ENCODE results near the gene ASPRV1. TPM values are rescaled to one million over a fixed set of nuclear protein-coding genes. Genes with fewer than 3 reads are reported as not detected.
A peak's percentile ranks its signal among the peaks of the same experiment; 100 is the strongest.

ASPRV1 gene
- total RNA-seq, 2 experiments from 2014 or later: 0.65 to 0.76 TPM

DNA sequence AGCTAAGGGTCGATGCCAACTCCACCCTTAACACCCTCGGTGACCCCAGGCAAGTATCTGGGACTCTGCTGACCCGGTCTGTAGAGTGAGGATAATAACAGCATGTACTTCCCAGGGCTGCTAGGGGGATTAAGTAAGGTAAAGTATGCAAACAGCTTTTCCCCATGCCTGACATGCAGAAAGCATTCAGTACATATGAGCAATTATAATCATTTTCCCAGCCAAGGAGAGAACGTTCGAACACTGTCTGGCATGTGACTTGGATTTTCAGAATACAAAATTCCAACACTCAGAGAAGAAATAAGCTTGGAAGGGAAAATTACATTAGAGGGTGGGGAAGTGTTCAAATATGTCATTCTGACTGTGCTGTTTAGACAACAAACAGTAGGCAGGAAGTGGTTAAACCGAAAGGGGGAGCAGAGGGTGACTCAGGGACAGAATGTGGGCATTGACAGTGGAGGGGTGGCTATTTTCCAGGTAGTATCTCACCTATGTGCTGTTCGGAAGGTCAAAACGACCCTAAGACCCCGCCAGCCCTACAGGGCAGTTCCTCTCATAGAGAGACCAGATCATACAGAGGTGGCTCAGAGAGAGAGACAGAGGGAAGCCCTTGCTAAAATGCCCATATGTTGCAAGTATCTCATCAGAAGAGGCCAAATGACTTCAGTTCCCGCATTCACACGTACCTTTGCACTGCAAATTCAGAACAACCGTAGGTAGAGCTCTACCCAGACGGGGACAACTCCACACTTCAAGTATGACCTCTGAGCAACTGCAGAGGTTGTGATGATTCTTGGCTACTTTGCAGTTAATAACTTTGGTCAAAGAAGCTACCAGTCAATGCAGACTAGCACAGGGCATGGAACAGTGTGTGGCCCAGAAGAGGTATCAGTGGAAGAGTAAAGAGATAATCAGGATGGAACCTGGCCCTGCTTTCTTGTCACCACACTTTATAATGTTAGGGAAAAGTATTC lies 14.8 kb downstream of the ASPRV1 start:
- Mint-ChIP-seq H3K36me3 (ENCODE audit: low read depth) (no peaks in the 10 kb centered on the region), H3K4me1 (ENCODE audit: low read depth) (peaks cover 37% of the 10 kb centered on the region), H3K4me3 (no peak overlapping the region), H3K27ac (peak overlapping the region; percentile 40), H3K9me3 (no peaks in the 10 kb centered on the region), H3K27me3 (no peaks in the 10 kb centered on the region)
- DNase-seq: peak; percentile 77
- intact Hi-C loops (cut with micrococcal nuclease): no loop called here
- ATAC-seq: peak; percentile 89
- POLR2A ChIA-PET: interaction anchor here (0.9 to 2.2 kb wide), 9 partner anchors 8 to 196 kb away, joined by 3 to 9 read pairs (median 4); partner anchors contain the start of gene MXD1
- TF ChIP-seq, protein P1, sequence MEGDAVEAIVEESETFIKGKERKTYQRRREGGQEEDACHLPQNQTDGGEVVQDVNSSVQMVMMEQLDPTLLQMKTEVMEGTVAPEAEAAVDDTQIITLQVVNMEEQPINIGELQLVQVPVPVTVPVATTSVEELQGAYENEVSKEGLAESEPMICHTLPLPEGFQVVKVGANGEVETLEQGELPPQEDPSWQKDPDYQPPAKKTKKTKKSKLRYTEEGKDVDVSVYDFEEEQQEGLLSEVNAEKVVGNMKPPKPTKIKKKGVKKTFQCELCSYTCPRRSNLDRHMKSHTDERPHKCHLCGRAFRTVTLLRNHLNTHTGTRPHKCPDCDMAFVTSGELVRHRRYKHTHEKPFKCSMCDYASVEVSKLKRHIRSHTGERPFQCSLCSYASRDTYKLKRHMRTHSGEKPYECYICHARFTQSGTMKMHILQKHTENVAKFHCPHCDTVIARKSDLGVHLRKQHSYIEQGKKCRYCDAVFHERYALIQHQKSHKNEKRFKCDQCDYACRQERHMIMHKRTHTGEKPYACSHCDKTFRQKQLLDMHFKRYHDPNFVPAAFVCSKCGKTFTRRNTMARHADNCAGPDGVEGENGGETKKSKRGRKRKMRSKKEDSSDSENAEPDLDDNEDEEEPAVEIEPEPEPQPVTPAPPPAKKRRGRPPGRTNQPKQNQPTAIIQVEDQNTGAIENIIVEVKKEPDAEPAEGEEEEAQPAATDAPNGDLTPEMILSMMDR (IDR thresholded peaks at IDR 0.05): no peak
- CTCF ChIA-PET: interaction anchor here (1.4 to 2.0 kb wide), 3 partner anchors 34 to 130 kb away, joined by 3 to 4 read pairs (median 4); partner anchors contain the start of gene SNRNP27

DNA sequence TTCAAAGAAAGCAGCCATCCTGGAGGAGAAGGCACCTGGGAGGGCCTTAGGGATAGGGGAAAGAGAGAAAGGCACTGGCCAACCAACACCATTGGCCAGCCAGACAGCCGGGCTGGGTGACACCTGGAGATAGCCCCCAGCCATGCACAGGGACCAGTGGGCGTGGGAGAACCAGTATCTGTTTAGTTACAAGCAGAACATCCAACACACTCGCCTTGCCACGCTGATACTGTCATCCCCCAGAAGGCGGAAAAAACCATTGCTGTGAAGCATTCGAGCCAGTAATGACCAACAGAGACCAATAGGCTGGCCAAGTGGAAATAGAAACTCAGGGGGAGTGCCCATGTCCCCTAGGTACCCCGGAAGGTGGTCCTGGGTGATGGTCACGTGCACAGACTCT lies 15.5 kb downstream of the ASPRV1 start:
- POLR2A ChIA-PET: interaction anchor here (0.9 to 2.2 kb wide), 8 partner anchors 9 to 197 kb away, joined by 3 to 9 read pairs (median 4); partner anchors contain the start of gene MXD1
- TF ChIP-seq, protein P1 (IDR thresholded peaks at IDR 0.05): no peak
- DNase-seq: no peak
- no peak overlapping the region for H3K27ac Mint-ChIP-seq
- H3K27me3 Mint-ChIP-seq: no peaks in the 10 kb centered on the region
- peaks cover 37% of the 10 kb centered on the region for H3K4me1 Mint-ChIP-seq (ENCODE audit: low read depth)
- CTCF ChIA-PET: interaction anchor here (1.4 to 2.0 kb wide), 3 partner anchors 34 to 129 kb away, joined by 3 to 4 read pairs (median 4); partner anchors contain the start of gene SNRNP27
- intact Hi-C loops (cut with micrococcal nuclease): no loop called here
- H3K36me3 Mint-ChIP-seq (ENCODE audit: low read depth): no peaks in the 10 kb centered on the region
- H3K9me3 Mint-ChIP-seq: no peaks in the 10 kb centered on the region
- no peak overlapping the region for H3K4me3 Mint-ChIP-seq
- no peak for ATAC-seq

DNA sequence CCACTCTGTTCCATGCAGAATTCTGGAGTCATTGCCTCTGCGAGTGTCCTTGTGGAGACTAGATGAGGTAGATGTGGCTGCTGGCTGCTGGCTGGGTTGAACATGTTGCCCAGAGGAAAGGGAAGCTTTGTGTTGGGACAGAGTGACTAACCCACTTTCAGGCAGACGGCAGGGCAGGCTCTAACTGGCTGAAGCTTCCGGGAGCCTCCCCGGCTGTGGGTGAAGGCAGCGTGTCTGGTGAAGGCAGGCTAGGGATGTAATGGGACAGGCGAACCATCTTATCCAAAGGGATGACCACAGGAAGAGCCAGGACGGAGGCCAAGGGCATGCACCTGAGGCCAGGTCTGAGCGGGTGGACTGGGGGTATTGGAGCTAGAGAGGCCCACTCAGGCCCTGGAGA lies 16.0 kb downstream of the ASPRV1 start:
- H3K4me1 Mint-ChIP-seq (ENCODE audit: low read depth): peaks cover 37% of the 10 kb centered on the region
- ATAC-seq: no peak
- no peaks in the 10 kb centered on the region for H3K36me3 Mint-ChIP-seq (ENCODE audit: low read depth)
- POLR2A ChIA-PET: interaction anchor here (1.3 to 2.2 kb wide), 3 partner anchors 9 to 123 kb away, joined by 4 to 9 read pairs (median 9); no protein-coding TSS in a partner anchor
- TF ChIP-seq, protein P1 (IDR thresholded peaks at IDR 0.05): no peak
- H3K27ac Mint-ChIP-seq: peak overlapping the region; percentile 33
- no peaks in the 10 kb centered on the region for H3K27me3 Mint-ChIP-seq
- no peak overlapping the region for H3K4me3 Mint-ChIP-seq
- DNase-seq: no peak
- H3K9me3 Mint-ChIP-seq: no peaks in the 10 kb centered on the region
- intact Hi-C loops (cut with micrococcal nuclease): no loop called here
- CTCF ChIA-PET: interaction anchor here (1.4 to 2.0 kb wide), 2 partner anchors 13 to 129 kb away, joined by 4 to 6 read pairs; no protein-coding TSS in a partner anchor

DNA sequence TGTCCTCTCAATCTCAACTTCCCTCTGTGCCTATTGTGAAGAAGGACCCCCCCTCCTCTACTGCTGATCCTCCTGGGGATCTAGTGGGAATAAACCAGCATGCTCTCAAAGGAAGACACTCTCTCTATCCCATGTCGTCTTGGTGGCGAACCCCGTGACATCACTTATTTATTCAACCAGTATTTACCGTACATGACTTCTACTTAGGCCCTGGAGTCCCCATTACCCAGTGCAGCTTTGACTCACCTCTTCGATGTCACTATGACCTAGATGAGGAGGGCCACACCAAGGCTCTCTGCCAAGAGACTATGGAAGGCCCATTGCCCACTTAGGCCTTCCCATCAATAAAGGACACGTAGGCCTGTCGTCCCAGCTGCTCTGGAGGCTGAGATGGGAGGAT lies 16.7 kb downstream of the ASPRV1 start:
- ChIA-PET POLR2A (interaction anchor here (1.3 to 2.2 kb wide), 2 partner anchors 9 to 13 kb away, joined by 4 to 9 read pairs; no protein-coding TSS in a partner anchor), CTCF (interaction anchor here (1.3 to 1.4 kb wide), 2 partner anchors 11 to 12 kb away, joined by 3 to 6 read pairs; no protein-coding TSS in a partner anchor)
- Mint-ChIP-seq H3K4me1 (ENCODE audit: low read depth) (peaks cover 37% of the 10 kb centered on the region), H3K27ac (no peak overlapping the region), H3K27me3 (no peaks in the 10 kb centered on the region), H3K4me3 (no peak overlapping the region), H3K9me3 (no peaks in the 10 kb centered on the region), H3K36me3 (ENCODE audit: low read depth) (peaks cover under 1% of the 10 kb centered on the region)
- TF ChIP-seq, protein P1 (IDR thresholded peaks at IDR 0.05): no peak
- intact Hi-C loops (cut with micrococcal nuclease): no loop called here
- DNase-seq: no peak
- no peak for ATAC-seq
